Psoas muscle (tissue), 8 donors: ENCODE data around the gene MARCHF11. TPM values are rescaled to one million over a fixed set of nuclear protein-coding genes. Genes with fewer than 3 reads are reported as not detected.

Source experiments
- ATAC-seq, 4 donors: fragments of 200-7000 bp; cut with Tn5 transposase; one replicate each; pipeline ENCODE4 v1.9.1; 2020; ENCODE audit warnings: moderate library complexity in 3 of 4, mild to moderate bottlenecking in 2 of 4
- DNase-seq, 2 donors: peaks; one replicate each; pipeline ENCODE4 v3.0.0-alpha.2; 2020
- H3K27ac ChIP-seq: fragments of 200-600 bp; one replicate; pipeline ENCODE4 v1.8.0; 2022
- H3K27me3 ChIP-seq, 3 donors: fragments of 200-600 bp in 1 of 3; one replicate each; pipeline versions ENCODE4 v1.6.1 to v1.8.0; 2013 to 2022; ENCODE audit warnings: low read length in 2 of 3, mild to moderate bottlenecking in 2 of 3, moderate library complexity in 1 of 3; ENCODE audit not compliant: insufficient read depth in 3 of 3
- H3K36me3 ChIP-seq, 2 donors: fragments of 200-600 bp in 1 of 2; one replicate each; pipeline versions ENCODE4 v1.6.1 to v1.8.0; 2013 to 2022; ENCODE audit warnings: low read depth in 1 of 2, mild to moderate bottlenecking in 1 of 2, moderate library complexity in 1 of 2; ENCODE audit not compliant: insufficient read depth in 1 of 2
- H3K4me1 ChIP-seq: fragments of 200-600 bp; one replicate; pipeline ENCODE4 v1.8.0; 2022
- H3K4me3 ChIP-seq: fragments of 200-600 bp; one replicate; pipeline ENCODE4 v1.8.0; 2022; ENCODE audit warnings: mild to moderate bottlenecking
- H3K9me3 ChIP-seq: fragments of 200-600 bp; one replicate; pipeline ENCODE4 v1.8.0; 2022
- CTCF ChIP-seq: fragments of 200-600 bp; IDR thresholded peaks from one replicate; pipeline ENCODE4 v1.8.0; 2022; ENCODE audit warnings: antibody characterized with exemption
- WGBS, 3 donors: extraction: QIAGEN DNeasy Blood & Tissue Kit; methylation state at CpG; one replicate each; pipeline versions ENCODE4 v1.1.6 to v1.1.7; 2013; 5-methylcytosine and 5-hydroxymethylcytosine counted together
- intact Hi-C, 2 donors: fragments of 100-400 bp; cut with DNase I; formaldehyde crosslinking; loops; one replicate each; pipeline versions ENCODE4 v1.11.0 to v1.14.2; 2022
- polyA plus RNA-seq, 3 donors: library from polyadenylated mRNA; stranded (reverse); fragments of 200-250 nt; gene quantifications; one replicate each; pipeline ENCODE4 v1.2.3, GENCODE V29; 2013
- total RNA-seq, 4 donors: library from RNA; stranded (reverse); fragmentation: NEBNext Ultra II Directional in 2 of 4; extraction: Animal tissue kit (Norgen Biotek cat#: 25700) in 2 of 4; gene quantifications; one replicate each; pipeline versions ENCODE4 v1.2.1 to v1.2.4, GENCODE V29; 2021 to 2023
- donor health status: healthy with polysubstance abuse.
- donor health status: DM: no; HTN: no; CAD: no; lungs with moderate emphysema.
- donor health status: Bipolar disorder and iron deficiency.
- donor health status: healthy.
- donor health status: DM: yes; HTN: yes; CAD: no.
- donor health status: DM: no; HTN: no; CAD: no.
- donor health status: DM: no; HTN: no; CAD: no.
- donor health status: DM: yes; HTN: yes; CAD: no.

MARCHF11 gene
- total and polyA plus RNA-seq, 7 donors: not detected

- intact Hi-C loops: no loop called here
- Histone ChIP-seq H3K36me3 (no peaks in the 10 kb centered on the region), H3K27me3 (no peaks in the 10 kb centered on the region), H3K4me1 (no peaks in the 10 kb centered on the region), H3K27ac (no peak overlapping the region), H3K9me3 (no peaks in the 10 kb centered on the region), H3K4me3 (no peak overlapping the region)
- no peak for TF ChIP-seq CTCF
- ATAC-seq (peak in 3 of 4 donors; percentile 54 to 84 (median 83)), DNase-seq (no peak)
- 46 to 59% (median 49%) methylated on average over 7 of the region's 7 CpGs for WGBS, 3 donors
Measured at GRCh38 chr5:16147179-16147900, 32.3 kb downstream of the MARCHF11 start.

- no peaks in the 10 kb centered on the region for H3K4me1 ChIP-seq
- H3K9me3 ChIP-seq: no peaks in the 10 kb centered on the region
- no peaks in the 10 kb centered on the region for H3K36me3 ChIP-seq
- no peaks in the 10 kb centered on the region for H3K27me3 ChIP-seq
- WGBS, 3 donors: 77 to 86% (median 84%) methylated on average over 4 of the region's 4 CpGs
- intact Hi-C loops: no loop called here
- H3K27ac ChIP-seq: no peak overlapping the region
- DNase-seq (no peak), ATAC-seq (no peak)
- no peak for TF ChIP-seq CTCF
- no peak overlapping the region for H3K4me3 ChIP-seq
Measured at GRCh38 chr5:16144416-16144815, 35.2 kb downstream of the MARCHF11 start.

DNA sequence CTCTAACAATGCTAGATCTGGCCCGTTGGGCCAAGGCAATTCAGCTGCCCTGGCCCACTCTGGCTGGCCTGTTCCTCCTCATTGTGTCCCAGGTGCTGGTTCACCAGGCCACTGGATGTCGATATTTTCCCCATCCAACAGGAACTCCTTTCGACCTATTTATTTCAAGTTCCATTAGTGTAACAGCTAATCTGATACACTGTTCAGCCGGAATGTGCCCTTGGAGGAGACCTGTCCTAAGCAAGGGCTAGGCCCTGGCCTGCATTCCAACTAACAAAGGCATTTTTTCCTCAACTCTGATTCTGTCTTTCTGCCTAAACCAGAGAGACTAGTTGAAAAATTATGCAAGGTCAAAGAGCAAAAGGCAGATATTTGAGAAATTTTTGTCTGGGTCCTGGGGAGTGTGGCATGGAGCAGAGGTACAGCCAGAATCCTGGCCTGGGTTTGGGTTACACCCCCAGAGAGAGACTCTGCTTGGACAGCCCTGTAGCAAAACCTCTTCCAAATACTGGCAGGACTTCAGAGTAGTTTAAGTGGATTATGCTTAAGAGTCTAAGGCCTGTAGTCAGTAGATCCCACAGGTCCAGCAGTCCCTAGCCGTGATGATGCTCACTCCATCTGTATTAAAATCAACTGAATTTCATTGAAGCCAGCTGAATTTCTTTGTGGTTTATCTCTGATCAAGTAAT is 36.1 kb downstream of the MARCHF11 start:
- no peaks in the 10 kb centered on the region for H3K4me1 ChIP-seq
- intact Hi-C loops: no loop called here

GRCh38 chr5:16140944-16141343 is 38.6 kb downstream of the MARCHF11 start:
- Histone ChIP-seq H3K9me3 (no peaks in the 10 kb centered on the region), H3K27me3 (no peaks in the 10 kb centered on the region), H3K36me3 (no peaks in the 10 kb centered on the region), H3K4me3 (no peak overlapping the region), H3K4me1 (no peaks in the 10 kb centered on the region), H3K27ac (no peak overlapping the region)
- intact Hi-C loops: no loop called here
- DNase-seq (no peak), ATAC-seq (no peak)
- 69 to 74% (median 73%) methylated on average over 4 of the region's 4 CpGs for WGBS, 3 donors
- TF ChIP-seq CTCF: no peak

More for the DNA sequence above, 36.1 kb downstream of the MARCHF11 start:
- TF ChIP-seq CTCF: no peak
- H3K27me3 ChIP-seq: no peaks in the 10 kb centered on the region
- DNase-seq (no peak), ATAC-seq (no peak)
- no peaks in the 10 kb centered on the region for H3K9me3 ChIP-seq
- no peaks in the 10 kb centered on the region for H3K36me3 ChIP-seq
- 56 to 65% (median 59%) methylated on average over 5 of the region's 5 CpGs for WGBS, 3 donors
- H3K4me3 ChIP-seq: no peak overlapping the region
- no peak overlapping the region for H3K27ac ChIP-seq
